HG03066 (cell line): Measurements from ENCODE around the gene HTR3B.

Source experiments
- ATAC-seq: cut with Tn5 transposase; IDR thresholded peaks from one replicate; pipeline ENCODE4 v1.9.1; 2021; ENCODE audit warnings: low read depth; ENCODE audit not compliant: unreplicated experiment

HTR3B gene

DNA sequence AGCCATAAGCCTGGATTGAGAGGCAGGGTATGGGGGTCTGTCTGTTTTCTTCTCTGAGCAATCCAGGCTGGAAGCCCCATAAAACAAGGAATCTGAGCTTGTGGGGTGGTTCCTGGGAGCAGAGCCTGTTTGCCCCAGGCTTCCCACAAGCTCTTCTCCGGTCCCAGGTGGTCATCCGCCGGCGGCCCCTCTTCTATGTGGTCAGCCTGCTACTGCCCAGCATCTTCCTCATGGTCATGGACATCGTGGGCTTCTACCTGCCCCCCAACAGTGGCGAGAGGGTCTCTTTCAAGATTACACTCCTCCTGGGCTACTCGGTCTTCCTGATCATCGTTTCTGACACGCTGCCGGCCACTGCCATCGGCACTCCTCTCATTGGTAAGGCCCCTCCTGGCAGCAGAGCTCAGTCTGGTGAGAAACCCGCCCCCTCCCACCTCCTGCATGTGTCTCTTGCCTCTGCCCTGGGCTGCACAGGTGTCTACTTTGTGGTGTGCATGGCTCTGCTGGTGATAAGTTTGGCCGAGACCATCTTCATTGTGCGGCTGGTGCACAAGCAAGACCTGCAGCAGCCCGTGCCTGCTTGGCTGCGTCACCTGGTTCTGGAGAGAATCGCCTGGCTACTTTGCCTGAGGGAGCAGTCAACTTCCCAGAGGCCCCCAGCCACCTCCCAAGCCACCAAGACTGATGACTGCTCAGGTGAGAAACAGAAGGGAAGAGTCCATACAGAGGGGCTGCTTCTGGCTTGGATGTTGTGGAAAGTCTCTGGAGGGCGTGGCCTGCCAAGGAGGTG lies 82.0 kb downstream of the HTR3B start:
- ATAC-seq: no peak

- ATAC-seq: no peak
Measured at GRCh38 chr11:113989381-113989780, 84.8 kb downstream of the HTR3B start.

GRCh38 chr11:113989916-113990315 lies 85.3 kb downstream of the HTR3B start:
- no peak for ATAC-seq

GRCh38 chr11:113991170-113991569 lies 86.6 kb downstream of the HTR3B start:
- no peak for ATAC-seq

- ATAC-seq: no peak
Measured at GRCh38 chr11:113991718-113992458, 87.3 kb downstream of the HTR3B start.

GRCh38 chr11:113992459-113993110 lies 88.0 kb downstream of the HTR3B start:
- ATAC-seq: no peak

DNA sequence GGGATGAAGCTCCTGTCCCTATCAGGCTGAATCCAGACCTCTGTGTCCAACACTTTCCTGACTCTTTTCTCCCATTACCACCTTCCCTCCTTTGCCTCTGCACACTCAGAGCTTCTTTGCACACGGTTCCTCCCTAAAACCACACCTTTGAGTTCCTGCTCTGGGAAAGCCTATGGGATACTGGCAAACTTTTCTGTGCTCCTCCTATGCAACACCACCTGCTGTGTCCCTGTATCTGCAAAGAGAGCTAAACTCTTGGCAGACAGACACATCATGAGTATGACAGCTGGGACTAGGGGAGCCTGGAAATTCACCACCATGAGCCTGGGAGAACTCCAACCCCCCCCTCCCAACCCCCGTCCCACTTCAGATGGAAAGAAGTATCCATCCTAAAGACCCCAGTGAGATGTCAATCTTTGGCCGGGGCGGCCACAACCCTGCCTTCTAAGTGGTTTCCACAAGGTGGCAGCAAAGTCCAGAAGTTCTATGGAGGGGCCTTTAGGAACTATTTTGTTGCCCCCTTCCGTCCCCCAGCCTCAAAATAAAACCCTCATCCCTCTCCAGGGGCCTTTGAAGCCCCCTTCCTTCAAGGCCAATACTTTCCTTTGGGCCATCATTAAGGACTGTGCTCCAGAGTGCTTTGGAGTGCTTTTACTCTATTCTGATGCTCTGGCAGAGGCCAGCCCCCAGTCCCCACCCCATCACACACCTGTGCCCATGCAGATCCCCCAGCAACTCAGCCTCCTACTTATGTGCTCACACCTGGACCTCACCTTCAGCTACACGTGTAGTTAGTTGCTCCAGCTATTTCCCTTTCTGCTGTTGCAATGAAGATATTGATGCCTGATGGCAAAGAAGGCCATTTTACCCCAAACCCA lies 89.7 kb downstream of the HTR3B start:
- no peak for ATAC-seq
